Activated CD4-positive, alpha-beta T cell treated with anti-CD3 and anti-CD28 coated beads, Interleukin-2, Interleukin-6, amounts not matched to agents 100 ng/mL and 50 ng/mL, durations not matched to agents 16 hours and 8 hours (primary cell): ENCODE data around the gene NAV2.

Experiments
- DNase-seq: peaks from one replicate; pipeline ENCODE4 v3.0.0-alpha.2; 2020

NAV2 gene

GRCh38 chr11:20032127-20032526 lies 319.5 kb downstream of the NAV2 start:
- no peak for DNase-seq

GRCh38 chr11:20032577-20033260 lies 320.1 kb downstream of the NAV2 start:
- no peak for DNase-seq

GRCh38 chr11:20033806-20034205 lies 321.2 kb downstream of the NAV2 start:
- DNase-seq, result no peak

- DNase-seq, result no peak
Measured at GRCh38 chr11:20034941-20035340, 322.3 kb downstream of the NAV2 start.

GRCh38 chr11:20035375-20035700 lies 322.7 kb downstream of the NAV2 start:
- no peak for DNase-seq

GRCh38 chr11:20035701-20036601 lies 323.3 kb downstream of the NAV2 start:
- DNase-seq, result no peak

GRCh38 chr11:20036626-20037335 lies 324.1 kb downstream of the NAV2 start:
- no peak for DNase-seq

- DNase-seq, result peak; percentile 32
Measured at GRCh38 chr11:20037396-20038153, 324.9 kb downstream of the NAV2 start.

- no peak for DNase-seq
Measured at GRCh38 chr11:20038412-20038811, 325.8 kb downstream of the NAV2 start.

GRCh38 chr11:20038972-20039371 lies 326.3 kb downstream of the NAV2 start:
- no peak for DNase-seq

- DNase-seq, result no peak
Measured at GRCh38 chr11:20041499-20041898, 328.9 kb downstream of the NAV2 start.

GRCh38 chr11:20042045-20042639 lies 329.5 kb downstream of the NAV2 start:
- DNase-seq, result no peak

GRCh38 chr11:20042811-20043341 lies 330.2 kb downstream of the NAV2 start:
- no peak for DNase-seq

- no peak for DNase-seq
Measured at GRCh38 chr11:20043992-20044391, 331.4 kb downstream of the NAV2 start.

GRCh38 chr11:20045098-20045688 lies 332.6 kb downstream of the NAV2 start:
- no peak for DNase-seq

GRCh38 chr11:20046416-20046815 lies 333.8 kb downstream of the NAV2 start:
- DNase-seq, result no peak

- no peak for DNase-seq
Measured at GRCh38 chr11:20047006-20047768, 334.6 kb downstream of the NAV2 start.

GRCh38 chr11:20047769-20048154 lies 335.1 kb downstream of the NAV2 start:
- no peak for DNase-seq

GRCh38 chr11:20048246-20048645 lies 335.6 kb downstream of the NAV2 start:
- DNase-seq, result no peak

GRCh38 chr11:20048707-20049106 lies 336.1 kb downstream of the NAV2 start:
- DNase-seq, result no peak

GRCh38 chr11:20049231-20049630 lies 336.6 kb downstream of the NAV2 start:
- no peak for DNase-seq
